GM23338 (cell line): Measurements from ENCODE around the gene ZNF385B.

Source experiments
- CREB1 ChIP-seq: fragments of 250-450 bp; sonication (Bioruptor Pico); IDR thresholded peaks from 2 replicates; pipeline ENCODE4 v1.5.0; 2020; ENCODE audit warnings: low read depth, mild to moderate bottlenecking, moderate library complexity
- CTCF ChIP-seq, 2 experiments: fragments of 200-600 bp in 1 of 2; sonication (generic) in 1 of 2; conservative IDR thresholded peaks; 2 replicates each; pipeline versions ENCODE4 v1.5.1 to v1.6.1; 2016 to 2017; ENCODE audit warnings: antibody characterized with exemption in 2 of 2, low read depth in 2 of 2, mild to moderate bottlenecking in 2 of 2, moderate library complexity in 1 of 2
- ETS1 ChIP-seq: IDR thresholded peaks from 2 replicates; pipeline ENCODE4 v1.6.1; 2016; ENCODE audit warnings: antibody characterized with exemption
- EZH2 ChIP-seq: fragments of 200-600 bp; sonication (generic); IDR thresholded peaks from one replicate; pipeline ENCODE4 v1.8.0; 2017; ENCODE audit warnings: antibody characterized with exemption, mild to moderate bottlenecking, low read depth; ENCODE audit not compliant: unreplicated experiment
- EZH2phosphoT487 ChIP-seq: fragments of 200-600 bp; sonication (generic); IDR thresholded peaks from one replicate; pipeline ENCODE4 v1.8.1; 2018; ENCODE audit warnings: antibody characterized with exemption; ENCODE audit not compliant: unreplicated experiment
- POLR2AphosphoS5 ChIP-seq: IDR thresholded peaks from 2 replicates; pipeline ENCODE4 v1.6.1; 2016; ENCODE audit warnings: antibody characterized with exemption, low read depth
- ZNF331 ChIP-seq: fragments of 250-450 bp; sonication (Bioruptor Pico); IDR thresholded peaks from 2 replicates; pipeline ENCODE4 v1.5.0; 2020; ENCODE audit warnings: low read depth, mild to moderate bottlenecking, moderate library complexity
- TF ChIP-seq, protein P1 (sequence below): IDR thresholded peaks from one replicate; pipeline ENCODE4 v1.6.1; 2018; ENCODE audit warnings: antibody characterized with exemption; ENCODE audit not compliant: unreplicated experiment

DNA sequence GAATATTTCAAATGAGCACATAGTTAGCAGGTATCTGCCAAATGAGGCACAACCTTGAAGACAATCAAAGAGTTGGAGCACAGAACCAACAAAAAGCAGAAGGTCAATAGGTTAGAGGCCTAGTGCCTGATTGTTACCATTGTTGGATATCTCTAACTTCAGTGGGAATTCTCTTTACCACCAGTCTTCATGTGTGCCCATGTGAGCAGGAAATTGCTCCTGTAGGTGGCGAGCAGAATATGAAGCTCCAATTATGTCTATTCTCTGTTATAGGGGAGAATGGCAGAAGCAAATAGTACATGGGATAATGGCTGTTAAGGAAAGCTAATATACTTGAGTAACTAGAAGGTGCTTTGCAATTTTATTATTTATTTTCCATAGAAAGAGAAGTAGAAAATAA, 14.9 kb upstream of the ZNF385B start:
- TF ChIP-seq EZH2phosphoT487 (no peak), CTCF (conservative IDR thresholded peaks at IDR 0.05; ENCODE audit: low read depth in 2 of 2) (peak; percentile 19 to 23; a peak in 3 of 4 replicates), POLR2AphosphoS5 (no peak), CREB1 (CRISPR knock-in tag) (no peak), EZH2 (no peak), ETS1 (no peak), ZNF331 (CRISPR knock-in tag) (no peak)
- TF ChIP-seq, protein P1, sequence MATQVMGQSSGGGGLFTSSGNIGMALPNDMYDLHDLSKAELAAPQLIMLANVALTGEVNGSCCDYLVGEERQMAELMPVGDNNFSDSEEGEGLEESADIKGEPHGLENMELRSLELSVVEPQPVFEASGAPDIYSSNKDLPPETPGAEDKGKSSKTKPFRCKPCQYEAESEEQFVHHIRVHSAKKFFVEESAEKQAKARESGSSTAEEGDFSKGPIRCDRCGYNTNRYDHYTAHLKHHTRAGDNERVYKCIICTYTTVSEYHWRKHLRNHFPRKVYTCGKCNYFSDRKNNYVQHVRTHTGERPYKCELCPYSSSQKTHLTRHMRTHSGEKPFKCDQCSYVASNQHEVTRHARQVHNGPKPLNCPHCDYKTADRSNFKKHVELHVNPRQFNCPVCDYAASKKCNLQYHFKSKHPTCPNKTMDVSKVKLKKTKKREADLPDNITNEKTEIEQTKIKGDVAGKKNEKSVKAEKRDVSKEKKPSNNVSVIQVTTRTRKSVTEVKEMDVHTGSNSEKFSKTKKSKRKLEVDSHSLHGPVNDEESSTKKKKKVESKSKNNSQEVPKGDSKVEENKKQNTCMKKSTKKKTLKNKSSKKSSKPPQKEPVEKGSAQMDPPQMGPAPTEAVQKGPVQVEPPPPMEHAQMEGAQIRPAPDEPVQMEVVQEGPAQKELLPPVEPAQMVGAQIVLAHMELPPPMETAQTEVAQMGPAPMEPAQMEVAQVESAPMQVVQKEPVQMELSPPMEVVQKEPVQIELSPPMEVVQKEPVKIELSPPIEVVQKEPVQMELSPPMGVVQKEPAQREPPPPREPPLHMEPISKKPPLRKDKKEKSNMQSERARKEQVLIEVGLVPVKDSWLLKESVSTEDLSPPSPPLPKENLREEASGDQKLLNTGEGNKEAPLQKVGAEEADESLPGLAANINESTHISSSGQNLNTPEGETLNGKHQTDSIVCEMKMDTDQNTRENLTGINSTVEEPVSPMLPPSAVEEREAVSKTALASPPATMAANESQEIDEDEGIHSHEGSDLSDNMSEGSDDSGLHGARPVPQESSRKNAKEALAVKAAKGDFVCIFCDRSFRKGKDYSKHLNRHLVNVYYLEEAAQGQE: no peak
